Stimulated activated CD8-positive, alpha-beta memory T cell treated with anti-CD3 and anti-CD28 coated beads, Interleukin-12 subunit alpha, Interleukin-12 subunit beta, amount 100 ng/mL, for 4 hours (primary cell): ENCODE data around the gene RNF126.
"Not testable (repeated sequence)": the region's sequence is repeated elsewhere in the genome, so short reads cannot be mapped to it uniquely, and the experiment has no call there.

Experiments
- DNase-seq: peaks from one replicate; pipeline ENCODE4 v3.0.0-alpha.2; 2020; ENCODE audit warnings: low read depth

Gene RNF126

GRCh38 chr19:662962-663681 is at the start of gene RNF126:
TSS of gene RNF126 (minus strand) at chr19:663214. CDS start at chr19:663121, 93 bp downstream.
- DNase-seq, result peak; percentile 95

- DNase-seq, result no peak
Measured at GRCh38 chr19:711254-711653, 48.2 kb upstream of the RNF126 start.

GRCh38 chr19:710767-711166 is 47.8 kb upstream of the RNF126 start:
- no peak for DNase-seq

GRCh38 chr19:709965-710571 is 47.1 kb upstream of the RNF126 start:
- no peak for DNase-seq

- no peak for DNase-seq
Measured at GRCh38 chr19:709196-709964, 46.4 kb upstream of the RNF126 start.

GRCh38 chr19:708154-709143 is 45.4 kb upstream of the RNF126 start, which contains the start of gene PALM:
TSS of gene PALM (plus strand) at chr19:708935. CDS start at chr19:709147, 212 bp downstream.
- no peak for DNase-seq

- no peak for DNase-seq
Measured at GRCh38 chr19:704447-704741, 41.4 kb upstream of the RNF126 start.

- DNase-seq, result peak; percentile 22
Measured at GRCh38 chr19:703651-704446, 40.8 kb upstream of the RNF126 start.

- no peak for DNase-seq
Measured at GRCh38 chr19:703329-703650, 40.3 kb upstream of the RNF126 start.

GRCh38 chr19:702847-703246 is 39.8 kb upstream of the RNF126 start:
- DNase-seq, result not testable (repeated sequence)

GRCh38 chr19:699885-700284 is 36.9 kb upstream of the RNF126 start:
- DNase-seq, result not testable (repeated sequence)

- DNase-seq, result not testable (repeated sequence)
Measured at GRCh38 chr19:698529-698928, 35.5 kb upstream of the RNF126 start.

- DNase-seq, result no peak
Measured at GRCh38 chr19:695352-695949, 32.4 kb upstream of the RNF126 start, which contains the start of gene PRSS57. TSS of gene PRSS57 (minus strand) at chr19:695452. CDS start at chr19:695430, 22 bp downstream.

- DNase-seq, result no peak
Measured at GRCh38 chr19:694481-695351, 31.7 kb upstream of the RNF126 start.

- no peak for DNase-seq
Measured at GRCh38 chr19:690203-690602, 27.2 kb upstream of the RNF126 start.

- no peak for DNase-seq
Measured at GRCh38 chr19:688992-689391, 26.0 kb upstream of the RNF126 start.

- DNase-seq, result no peak
Measured at GRCh38 chr19:688214-688613, 25.2 kb upstream of the RNF126 start.

- no peak for DNase-seq
Measured at GRCh38 chr19:687569-688166, 24.7 kb upstream of the RNF126 start.

GRCh38 chr19:686589-687297 is 23.7 kb upstream of the RNF126 start:
- no peak for DNase-seq
